Bronchial epithelial cell (primary cell): Measurements from ENCODE around the gene TMEM40. TPM values are rescaled to one million over a fixed set of nuclear protein-coding genes. Genes with fewer than 3 reads are reported as not detected.
A peak's percentile ranks its signal among the peaks of the same experiment; 100 is the strongest.
"Not testable (repeated sequence)": the region's sequence is repeated elsewhere in the genome, so short reads cannot be mapped to it uniquely, and the experiment has no call there.

ENCODE experiments used
- DNase-seq: peaks from one replicate; pipeline ENCODE4 v3.0.0-alpha.2; 2010; ENCODE audit warnings: low read depth
- FAIRE-seq: peaks from 2 replicates; lab custom pipeline; 2011; peaks lifted over from hg19 to GRCh38; lab: Jason Lieb, UNC
- H3K27me3 ChIP-seq: 2 replicates; pipeline ENCODE4 v1.5.1; 2011; ENCODE audit warnings: low read length; ENCODE audit not compliant: control insufficient read depth, insufficient read depth
- H3K36me3 ChIP-seq: 2 replicates; pipeline ENCODE4 v1.5.1; 2011; ENCODE audit warnings: low read length; ENCODE audit not compliant: control insufficient read depth, insufficient read depth
- H3K4me3 ChIP-seq: 2 replicates; pipeline ENCODE4 v1.5.1; 2011; ENCODE audit warnings: mild to moderate bottlenecking, low read depth, low read length, control low read depth
- CTCF ChIP-seq: IDR thresholded peaks from 2 replicates; pipeline ENCODE4 v1.5.1; 2011; ENCODE audit warnings: mild to moderate bottlenecking, moderate library complexity, low read length, control low read depth, inconsistent platforms; ENCODE audit not compliant: insufficient read depth, severe bottlenecking
- total RNA-seq: library from RNA; depleted of rRNA; stranded (reverse); fragments of >200 nt; gene quantifications from 2 replicates; pipeline ENCODE4 v1.2.1, GENCODE V29; 2014

The TMEM40 gene
- total RNA-seq, 1 donor from 2014 or later = 19.0 TPM

GRCh38 chr3:12793701-12794100, 34.6 kb upstream of the TMEM40 start:
- H3K4me3 ChIP-seq = no peak overlapping the region
- FAIRE-seq = no peak
- no peak for DNase-seq

GRCh38 chr3:12791430-12791829, 32.4 kb upstream of the TMEM40 start:
- DNase-seq (no peak), FAIRE-seq (no peak)
- Histone ChIP-seq H3K27me3 (no peaks in the 10 kb centered on the region), H3K4me3 (no peak overlapping the region), H3K36me3 (no peaks in the 10 kb centered on the region)
- TF ChIP-seq CTCF = no peak

More at GRCh38 chr3:12793701-12794100, 34.6 kb upstream of the TMEM40 start:
- Histone ChIP-seq H3K36me3 (no peaks in the 10 kb centered on the region), H3K27me3 (peaks cover 2% of the 10 kb centered on the region)
- no peak for TF ChIP-seq CTCF

- DNase-seq, H3K36me3 ChIP-seq, H3K4me3 ChIP-seq, FAIRE-seq, H3K27me3 ChIP-seq: not testable (repeated sequence)
These were observed 29.1 kb upstream of the TMEM40 start for GRCh38 chr3:12787967-12788690.

GRCh38 chr3:12787346-12787745, 28.3 kb upstream of the TMEM40 start:
- H3K36me3 ChIP-seq, H3K4me3 ChIP-seq, H3K27me3 ChIP-seq, FAIRE-seq: not testable (repeated sequence)
- peak; percentile 70 for TF ChIP-seq CTCF
- DNase-seq = peak; percentile 48

GRCh38 chr3:12785096-12785495, 26.0 kb upstream of the TMEM40 start:
- Histone ChIP-seq H3K27me3 (no peaks in the 10 kb centered on the region), H3K36me3 (no peaks in the 10 kb centered on the region), H3K4me3 (no peak overlapping the region)
- no peak for TF ChIP-seq CTCF
- FAIRE-seq (no peak), DNase-seq (no peak)

- Histone ChIP-seq H3K36me3 (no peaks in the 10 kb centered on the region), H3K27me3 (no peaks in the 10 kb centered on the region), H3K4me3 (no peak overlapping the region)
- no peak for TF ChIP-seq CTCF
- FAIRE-seq (no peak), DNase-seq (peak; percentile 34)
These were observed 23.2 kb upstream of the TMEM40 start for GRCh38 chr3:12782172-12782815.
